SU-DHL-6 (cell line): Measurements from ENCODE around the gene TXLNB.

Experiments
- H2AFZ ChIP-seq: fragments of 200-600 bp; sonication (generic); 2 replicates; pipeline ENCODE4 v1.6.1; 2014; ENCODE audit warnings: low read depth, mild to moderate bottlenecking, moderate library complexity, mixed read lengths, antibody characterized with exemption, low read length; ENCODE audit not compliant: severe bottlenecking
- H3F3A ChIP-seq: fragments of 200-600 bp; shearing (Covaris generic); 2 replicates; pipeline ENCODE4 v1.6.0; 2016; ENCODE audit warnings: antibody characterized with exemption, mild to moderate bottlenecking; ENCODE audit not compliant: insufficient read depth
- H3K27ac ChIP-seq: fragments of 200-600 bp; sonication (generic); 2 replicates; pipeline ENCODE4 v1.5.1; 2016; ENCODE audit warnings: low read depth, mild to moderate bottlenecking, low read length, moderate library complexity, mixed read lengths
- H3K27me3 ChIP-seq: fragments of 200-600 bp; sonication (generic), shearing (Covaris generic); 2 replicates; pipeline ENCODE4 v1.6.0; 2014; ENCODE audit warnings: mild to moderate bottlenecking, low read length
- H3K36me3 ChIP-seq: fragments of 200-600 bp; sonication (generic); 2 replicates; pipeline ENCODE4 v1.6.1; 2014; ENCODE audit warnings: mild to moderate bottlenecking, low read length, mixed read lengths
- H3K4me2 ChIP-seq: fragments of 300-600, 200-600 bp; shearing (Covaris generic), sonication (generic); 2 replicates; pipeline ENCODE4 v1.6.0; 2014; ENCODE audit warnings: low read length, low read depth, mild to moderate bottlenecking; ENCODE audit not compliant: poor library complexity, severe bottlenecking
- H3K4me3 ChIP-seq: fragments of 200-600 bp; sonication (generic); 2 replicates; pipeline ENCODE4 v1.5.1; 2014; ENCODE audit warnings: antibody characterized with exemption, low read length, mild to moderate bottlenecking, mixed read lengths; ENCODE audit not compliant: insufficient read depth, poor library complexity, severe bottlenecking
- H3K79me2 ChIP-seq: fragments of 200-600 bp; sonication (generic); 2 replicates; pipeline ENCODE4 v1.6.1; 2014; ENCODE audit warnings: mild to moderate bottlenecking, low read length, moderate library complexity; ENCODE audit not compliant: insufficient read depth
- H3K9ac ChIP-seq: fragments of 200-600 bp; sonication (generic); 2 replicates; pipeline ENCODE4 v1.7.0; 2014; ENCODE audit warnings: mild to moderate bottlenecking, low read length
- H3K9me2 ChIP-seq: fragments of 200-600 bp; sonication (generic); replicated peaks from 2 replicates; pipeline ENCODE4 v1.6.1; 2014; ENCODE audit warnings: low read length; ENCODE audit not compliant: insufficient read depth
- H3K9me3 ChIP-seq: fragments of 200-600 bp; sonication (generic); 2 replicates; pipeline ENCODE4 v1.6.1; 2014; ENCODE audit warnings: low read length, mixed read lengths; ENCODE audit not compliant: insufficient read depth
- H4K20me1 ChIP-seq: fragments of 200-600 bp; sonication (generic); 2 replicates; pipeline ENCODE4 v1.6.1; 2014; ENCODE audit warnings: low read depth, mild to moderate bottlenecking, antibody characterized with exemption, low read length, moderate library complexity, mixed read lengths
- EZH2phosphoT487 ChIP-seq: fragments of 200-600 bp; sonication (generic), shearing (Covaris generic); conservative IDR thresholded peaks from 2 replicates; pipeline ENCODE4 v1.6.1; 2018; ENCODE audit warnings: mild to moderate bottlenecking, antibody characterized with exemption, low read length, moderate library complexity, mixed read lengths
- TF ChIP-seq, protein P1 (sequence below): fragments of 200-600 bp; sonication (generic); IDR thresholded peaks from one replicate; pipeline ENCODE4 v1.5.1; 2017; ENCODE audit warnings: antibody characterized with exemption, mild to moderate bottlenecking, low read length, moderate library complexity; ENCODE audit not compliant: insufficient read depth, poor library complexity, severe bottlenecking

The TXLNB gene

DNA sequence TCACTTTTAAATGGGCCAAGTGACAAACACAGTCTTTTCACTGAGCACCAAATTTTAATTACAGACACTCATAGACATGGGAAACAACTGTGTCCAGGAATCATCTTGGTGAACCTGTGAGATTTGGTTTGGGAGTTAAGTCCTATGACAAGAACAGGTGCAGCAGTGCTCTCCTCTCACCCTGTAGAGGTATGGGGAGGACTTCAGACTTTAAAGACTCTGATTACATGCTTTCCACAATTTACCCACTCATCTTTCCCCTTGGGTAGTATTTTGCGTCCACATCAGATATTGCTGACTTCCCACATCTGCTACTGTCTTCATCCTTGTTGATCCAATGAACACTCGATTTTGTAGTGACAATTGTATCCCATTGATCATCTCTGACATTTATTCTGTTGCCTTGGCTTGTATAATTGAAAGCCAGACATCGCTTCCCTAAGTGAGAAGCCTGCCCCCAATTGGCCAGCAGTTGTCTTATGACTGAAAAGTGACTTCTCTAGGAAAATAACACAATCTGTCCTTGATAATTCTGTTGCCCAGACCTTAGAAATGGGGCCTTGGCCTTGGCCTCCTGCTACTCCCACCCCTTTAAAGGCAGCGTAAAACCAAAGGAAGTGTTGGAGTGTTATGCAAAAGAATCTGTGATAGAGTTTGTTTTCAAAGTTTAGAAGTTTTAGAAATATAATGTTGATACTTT lies 40.0 kb downstream of the TXLNB start:
- Histone ChIP-seq H3K79me2 (no peaks in the 10 kb centered on the region), H3K9me3 (no peaks in the 10 kb centered on the region), H3K27ac (peak overlapping the region; percentile 59; the same call in 1 of the 2 replicates), H3K9me2 (no peaks in the 10 kb centered on the region), H3K36me3 (no peaks in the 10 kb centered on the region), H3K27me3 (no peaks in the 10 kb centered on the region), H4K20me1 (no peaks in the 10 kb centered on the region), H2AFZ (no peak overlapping the region), H3K4me3 (no peak overlapping the region), H3K9ac (peak overlapping the region; percentile 31; the same call in 1 of the 2 replicates), H3F3A (no peaks in the 10 kb centered on the region), H3K4me2 (peak overlapping the region; percentile 45)
- TF ChIP-seq, protein P1, sequence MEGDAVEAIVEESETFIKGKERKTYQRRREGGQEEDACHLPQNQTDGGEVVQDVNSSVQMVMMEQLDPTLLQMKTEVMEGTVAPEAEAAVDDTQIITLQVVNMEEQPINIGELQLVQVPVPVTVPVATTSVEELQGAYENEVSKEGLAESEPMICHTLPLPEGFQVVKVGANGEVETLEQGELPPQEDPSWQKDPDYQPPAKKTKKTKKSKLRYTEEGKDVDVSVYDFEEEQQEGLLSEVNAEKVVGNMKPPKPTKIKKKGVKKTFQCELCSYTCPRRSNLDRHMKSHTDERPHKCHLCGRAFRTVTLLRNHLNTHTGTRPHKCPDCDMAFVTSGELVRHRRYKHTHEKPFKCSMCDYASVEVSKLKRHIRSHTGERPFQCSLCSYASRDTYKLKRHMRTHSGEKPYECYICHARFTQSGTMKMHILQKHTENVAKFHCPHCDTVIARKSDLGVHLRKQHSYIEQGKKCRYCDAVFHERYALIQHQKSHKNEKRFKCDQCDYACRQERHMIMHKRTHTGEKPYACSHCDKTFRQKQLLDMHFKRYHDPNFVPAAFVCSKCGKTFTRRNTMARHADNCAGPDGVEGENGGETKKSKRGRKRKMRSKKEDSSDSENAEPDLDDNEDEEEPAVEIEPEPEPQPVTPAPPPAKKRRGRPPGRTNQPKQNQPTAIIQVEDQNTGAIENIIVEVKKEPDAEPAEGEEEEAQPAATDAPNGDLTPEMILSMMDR = no peak
- TF ChIP-seq EZH2phosphoT487 = no peak

DNA sequence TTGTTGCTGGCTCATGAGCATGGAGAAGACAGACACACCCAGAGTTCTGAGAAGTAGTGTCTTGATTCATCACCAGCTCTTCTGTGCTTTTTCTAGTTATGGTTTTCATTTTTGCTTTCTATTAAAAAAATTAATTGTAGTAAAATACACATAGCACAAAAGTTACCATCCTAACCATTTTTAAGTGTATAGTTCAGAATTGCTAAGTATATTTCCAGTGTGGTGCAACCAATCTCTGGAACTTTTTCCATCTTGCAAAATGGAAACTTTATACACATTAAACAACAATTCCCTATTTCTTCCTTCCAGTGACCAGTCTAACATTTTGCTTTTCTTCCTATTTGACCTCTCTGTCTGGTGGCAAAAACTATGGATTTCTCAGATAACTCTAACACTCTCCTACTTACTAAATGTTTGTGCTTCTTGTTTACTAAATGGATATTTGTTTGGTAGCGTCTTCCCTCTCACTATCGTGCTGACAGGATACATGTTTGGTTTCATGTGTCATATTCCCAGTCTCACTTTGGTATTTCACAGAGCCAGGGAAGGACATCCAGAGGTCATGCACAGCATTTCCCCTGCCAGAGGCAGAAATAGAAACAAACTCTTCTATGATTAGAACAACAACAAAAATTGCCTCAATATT lies 40.6 kb downstream of the TXLNB start:
- Histone ChIP-seq H3K79me2 (no peaks in the 10 kb centered on the region), H3F3A (no peaks in the 10 kb centered on the region), H3K27ac (peak overlapping the region; percentile 59), H3K4me3 (no peak overlapping the region), H3K27me3 (no peaks in the 10 kb centered on the region), H3K9me2 (no peaks in the 10 kb centered on the region), H2AFZ (peak overlapping the region; percentile 48), H3K4me2 (peak overlapping the region; percentile 45), H3K36me3 (no peaks in the 10 kb centered on the region), H3K9ac (peak overlapping the region; percentile 31), H3K9me3 (no peaks in the 10 kb centered on the region), H4K20me1 (no peaks in the 10 kb centered on the region)
- TF ChIP-seq EZH2phosphoT487 = no peak
- TF ChIP-seq, protein P1 = no peak

DNA sequence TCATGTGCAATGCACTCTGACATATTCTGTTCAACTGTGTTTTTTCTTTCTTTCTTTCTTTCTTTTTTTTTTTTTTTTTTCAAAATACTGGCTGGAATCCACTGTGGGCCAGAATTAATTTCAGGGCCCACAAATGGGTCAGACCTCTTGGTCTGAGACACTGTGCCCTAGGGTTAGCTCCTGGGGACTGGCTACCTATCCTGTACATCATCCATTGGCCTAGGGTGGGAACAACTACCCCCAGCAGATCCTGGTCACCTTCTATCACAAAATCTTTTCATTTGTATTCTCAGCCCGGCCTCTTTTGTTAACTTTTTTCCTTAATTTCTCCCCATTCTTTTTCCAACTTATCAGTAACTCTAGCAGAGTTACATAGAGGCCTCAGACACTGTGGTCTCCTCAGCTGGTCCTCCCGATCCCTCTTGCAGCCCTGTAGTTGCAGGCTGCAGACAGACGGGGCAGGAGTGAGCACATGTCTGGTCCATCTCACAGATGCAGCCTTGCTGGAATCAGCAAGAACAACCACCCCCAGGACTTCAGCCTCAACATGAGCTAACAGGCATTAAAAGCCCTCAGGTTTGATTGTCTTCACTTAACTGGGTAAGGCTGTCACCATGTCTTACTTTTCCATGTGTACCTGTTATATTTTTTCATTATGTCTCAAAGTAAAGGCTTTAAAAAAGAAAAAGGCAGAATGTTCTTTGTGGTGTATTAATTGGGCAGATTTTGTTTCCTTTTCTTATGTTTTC lies 41.3 kb downstream of the TXLNB start:
- H4K20me1 ChIP-seq = no peaks in the 10 kb centered on the region
- no peak overlapping the region for H3K4me3 ChIP-seq
- peak overlapping the region; percentile 45 for H3K4me2 ChIP-seq
- no peaks in the 10 kb centered on the region for H3K79me2 ChIP-seq
- no peaks in the 10 kb centered on the region for H3K9me2 ChIP-seq
- peak overlapping the region; percentile 59 for H3K27ac ChIP-seq
- no peak for TF ChIP-seq EZH2phosphoT487
- TF ChIP-seq, protein P1 = peak; percentile 78
- no peaks in the 10 kb centered on the region for H3K27me3 ChIP-seq
- no peaks in the 10 kb centered on the region for H3F3A ChIP-seq
- H3K9ac ChIP-seq = peak overlapping the region; percentile 31
- H3K36me3 ChIP-seq = no peaks in the 10 kb centered on the region
- peak overlapping the region; percentile 48 for H2AFZ ChIP-seq
- H3K9me3 ChIP-seq = no peaks in the 10 kb centered on the region
